GM21528 (cell line): ENCODE measurements around the gene BAHCC1.

Experiments
- ATAC-seq: cut with Tn5 transposase; IDR thresholded peaks from one replicate; pipeline ENCODE4 v1.9.1; 2021; ENCODE audit warnings: mild to moderate bottlenecking, moderate library complexity; ENCODE audit not compliant: unreplicated experiment, low FRiP score

BAHCC1 gene

GRCh38 chr17:81471818-81472456, 76.7 kb downstream of the BAHCC1 start:
- ATAC-seq: no peak

- no peak for ATAC-seq
Observed at GRCh38 chr17:81473019-81473418, 77.8 kb downstream of the BAHCC1 start.

DNA sequence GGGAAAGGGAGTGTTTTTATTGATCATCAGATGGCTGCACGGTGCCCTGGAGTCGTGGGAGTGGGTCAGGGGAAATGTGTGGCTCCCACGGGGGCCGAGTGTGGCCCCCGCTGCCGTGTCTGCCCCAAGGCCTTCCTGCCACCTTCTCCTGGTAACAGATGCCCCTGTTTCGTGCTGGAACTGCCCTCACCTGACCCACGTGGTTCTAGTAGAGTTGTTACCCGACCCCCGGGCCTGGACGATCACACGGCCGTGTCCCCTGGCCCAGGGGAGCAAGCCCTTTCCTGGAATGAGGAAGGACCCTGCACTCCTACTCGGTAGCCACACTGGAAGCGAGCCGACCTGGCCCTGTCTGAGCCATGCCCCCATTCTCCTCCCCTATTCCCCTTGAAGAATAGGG, 79.7 kb downstream of the BAHCC1 start:
- ATAC-seq: no peak

GRCh38 chr17:81476097-81476496, 80.8 kb downstream of the BAHCC1 start:
- no peak for ATAC-seq

DNA sequence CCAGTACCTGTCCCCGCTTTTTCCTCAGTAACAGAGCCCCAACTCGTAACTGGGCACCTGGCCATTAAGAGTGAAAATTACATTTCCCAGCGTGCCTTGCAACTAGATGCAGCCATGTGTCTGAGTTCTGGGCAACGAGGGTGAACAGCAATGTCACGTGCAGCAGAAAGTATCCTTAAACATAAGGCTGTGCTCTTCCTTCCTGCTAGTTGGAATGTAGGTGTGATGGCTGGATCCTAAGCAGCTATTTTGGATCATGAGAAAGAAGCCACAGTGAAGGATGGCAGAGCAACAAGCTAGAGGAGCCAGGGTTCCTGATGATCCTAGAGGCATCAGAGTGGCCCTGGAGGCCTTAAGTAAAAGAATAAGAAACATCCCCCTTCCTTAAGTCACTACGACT, 81.4 kb downstream of the BAHCC1 start:
- no peak for ATAC-seq

- no peak for ATAC-seq
Observed at GRCh38 chr17:81477173-81477572, 81.9 kb downstream of the BAHCC1 start.

- no peak for ATAC-seq
Observed at GRCh38 chr17:81478119-81478518, 82.9 kb downstream of the BAHCC1 start.

GRCh38 chr17:81479175-81480071, 84.2 kb downstream of the BAHCC1 start:
- no peak for ATAC-seq

- ATAC-seq: no peak
Observed at GRCh38 chr17:81480140-81481072, 85.1 kb downstream of the BAHCC1 start.

DNA sequence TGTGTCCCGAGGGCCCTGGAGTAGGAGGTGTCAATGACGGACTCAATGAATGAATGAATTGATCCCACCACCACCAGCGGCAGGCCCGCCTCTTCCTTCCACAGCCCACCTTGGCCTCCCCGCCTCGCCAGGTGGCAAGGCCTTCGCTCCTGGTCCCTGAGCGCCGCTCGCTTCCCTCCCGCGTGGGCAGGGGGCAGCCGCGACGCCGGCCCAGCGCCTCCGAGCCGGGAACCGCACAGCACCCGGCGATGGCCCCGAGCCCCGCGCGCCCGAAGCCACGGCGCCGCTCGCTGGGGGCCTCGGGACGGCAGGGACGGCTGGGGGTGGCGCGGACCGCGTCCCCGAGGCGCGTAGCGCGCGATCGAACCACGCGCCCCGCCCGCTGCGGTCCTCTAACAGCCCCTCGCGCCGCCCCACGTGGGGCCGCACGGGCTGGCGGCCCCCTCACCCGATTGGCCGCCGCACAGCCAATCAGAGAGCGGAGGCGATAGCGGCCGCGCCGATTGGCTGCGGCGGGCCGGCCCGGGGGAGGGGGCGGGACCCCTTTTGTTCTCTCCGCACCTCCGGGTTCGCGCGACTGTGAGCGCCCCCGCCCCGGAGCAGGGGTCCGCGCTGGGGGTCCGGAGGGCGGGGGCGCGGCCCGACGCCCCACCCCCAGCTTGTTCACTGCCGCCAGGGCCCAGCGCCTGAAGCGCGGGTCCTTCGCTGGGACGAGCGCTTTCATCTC, 86.0 kb downstream of the BAHCC1 start:
- no peak for ATAC-seq

DNA sequence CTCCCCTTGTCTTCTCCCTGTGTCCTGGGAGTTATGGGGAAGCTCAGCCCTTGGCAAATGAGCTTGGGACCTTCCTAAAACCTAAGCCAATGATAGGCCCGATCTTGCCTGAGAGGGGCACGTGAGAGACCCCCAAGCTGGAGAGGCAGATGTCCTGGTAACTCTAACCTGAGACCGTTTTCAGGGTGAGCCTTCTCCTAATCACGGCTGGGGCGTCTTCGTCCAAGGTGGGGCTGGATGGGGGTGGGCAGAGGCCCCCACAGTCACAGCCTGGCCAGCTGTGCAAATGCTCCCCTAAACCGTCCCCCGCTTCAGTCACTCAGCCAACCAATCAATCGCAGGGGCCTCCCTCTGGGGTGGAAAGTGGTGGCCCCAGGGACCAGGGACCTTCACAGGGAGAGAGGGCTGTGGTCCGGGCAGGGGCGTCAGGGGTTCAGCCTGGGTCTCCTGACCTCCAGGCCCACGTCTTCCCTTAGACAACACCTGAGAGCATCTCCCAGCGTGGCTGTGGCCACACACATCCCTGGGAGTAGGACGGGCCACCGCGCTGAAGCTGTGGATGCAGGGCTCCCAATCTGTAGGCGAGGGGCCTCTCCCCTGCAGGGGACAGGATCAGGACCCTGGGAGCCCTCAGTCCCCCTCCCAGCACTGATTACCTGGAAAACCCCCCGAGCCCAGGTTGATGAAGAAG, 86.7 kb downstream of the BAHCC1 start:
- no peak for ATAC-seq

- ATAC-seq: no peak
Observed at GRCh38 chr17:81482673-81483072, 87.4 kb downstream of the BAHCC1 start.

- ATAC-seq: no peak
Observed at GRCh38 chr17:81483085-81483861, 88.0 kb downstream of the BAHCC1 start.

DNA sequence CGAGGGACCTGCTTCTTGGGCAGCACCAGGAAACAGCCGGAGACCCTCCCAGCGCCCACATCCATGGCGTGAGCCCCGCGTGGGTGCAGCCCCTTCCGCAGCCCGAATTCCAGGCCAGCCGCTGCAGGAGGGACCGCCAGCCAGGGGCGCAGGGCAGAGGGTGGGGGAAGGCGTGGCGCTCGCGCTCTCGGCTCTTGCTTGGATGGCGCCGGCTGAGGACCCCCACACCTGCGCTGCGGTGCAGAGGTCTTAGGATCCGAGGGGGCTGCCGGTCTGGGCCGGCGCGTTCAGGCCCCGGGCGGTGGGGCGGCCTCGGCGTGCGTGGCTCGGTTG, 88.6 kb downstream of the BAHCC1 start:
- ATAC-seq: no peak

DNA sequence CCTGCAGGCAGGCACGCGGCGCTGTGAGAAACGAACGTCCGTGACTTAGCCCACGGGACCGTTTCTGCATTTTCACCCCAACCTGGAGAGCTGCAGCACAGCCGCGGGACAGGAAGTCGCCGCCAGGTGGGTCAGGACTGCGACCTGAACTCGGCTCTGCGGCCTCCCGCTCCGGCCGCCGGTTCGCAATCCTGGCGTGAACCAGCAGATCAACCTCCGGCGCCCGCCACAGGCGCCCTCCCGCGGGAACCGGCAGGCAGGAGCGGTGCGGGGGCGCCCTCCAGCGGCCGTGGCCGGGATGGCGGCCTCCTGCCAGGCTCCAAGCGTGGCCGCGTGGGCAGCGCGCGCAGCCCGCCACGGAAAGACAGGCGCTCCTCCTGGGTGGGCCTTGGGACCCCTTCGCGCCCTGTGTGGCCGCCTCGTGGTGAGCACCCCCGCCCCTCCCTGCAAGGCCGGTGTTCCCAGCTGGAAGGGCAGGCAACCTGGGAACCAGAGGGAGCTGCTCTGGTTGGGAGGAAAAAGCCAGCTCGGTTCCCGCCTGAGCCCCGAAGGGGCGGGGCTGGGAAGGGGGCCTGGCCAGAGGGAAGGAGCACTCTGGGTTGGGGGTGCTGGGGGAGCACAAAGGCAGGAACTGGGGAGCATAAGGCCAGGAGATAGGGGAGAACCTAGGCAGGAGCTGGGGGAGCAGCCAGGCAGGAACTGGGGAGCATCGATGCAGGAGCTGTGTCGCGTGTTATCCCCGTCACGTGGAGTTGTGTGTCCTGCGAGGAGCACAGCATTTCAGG, 89.1 kb downstream of the BAHCC1 start:
- no peak for ATAC-seq

DNA sequence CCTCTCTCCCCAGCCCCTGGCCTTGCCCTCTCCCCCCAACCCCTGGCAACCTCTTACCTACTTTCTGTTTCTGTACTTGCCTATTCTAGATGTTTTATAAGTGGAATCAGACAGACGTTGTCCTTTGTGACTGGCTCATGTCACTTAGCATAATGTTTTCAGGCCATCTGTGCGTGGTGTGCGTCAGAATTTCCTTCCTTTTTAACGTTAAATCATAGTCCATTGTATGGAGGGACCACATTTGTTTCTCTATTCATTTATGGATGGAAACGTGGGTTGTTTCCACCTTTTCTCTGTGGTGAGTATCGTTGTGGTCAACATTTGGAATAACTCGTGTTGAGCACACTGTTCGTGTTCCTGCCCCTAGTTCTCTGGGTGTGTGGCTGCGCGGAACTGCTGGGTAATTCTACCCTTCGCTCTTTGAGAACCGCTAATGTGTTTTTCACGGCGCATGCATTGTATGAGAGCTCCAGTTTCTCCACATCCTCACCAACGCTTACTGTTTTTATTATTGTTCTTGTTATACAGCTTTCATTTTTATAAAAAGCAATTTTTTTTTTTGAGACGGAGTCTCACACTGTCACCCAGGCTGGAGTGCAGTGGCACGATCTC, 91.0 kb downstream of the BAHCC1 start:
- no peak for ATAC-seq

GRCh38 chr17:81487089-81487486, 91.8 kb downstream of the BAHCC1 start:
- ATAC-seq: no peak
